HEK293 (cell line): ENCODE results near the gene AKR1A1.

Experiments
- CTCF ChIA-PET: fragments of 350-600 bp; formaldehyde crosslinking; extraction: SDS; loops from one replicate; lab custom pipeline; 2021; ENCODE audit warnings: antibody characterized with exemption; lab: Yijun Ruan, JAX
- POLR2A ChIA-PET: fragments of 300-600 bp; formaldehyde crosslinking; extraction: SDS; loops from one replicate; lab custom pipeline; 2020; ENCODE audit warnings: antibody characterized with exemption, inconsistent platforms; lab: Yijun Ruan, JAX
- H3K27ac ChIP-seq: fragments of 200-500 bp; sonication (Bioruptor generic); 2 replicates; pipeline ENCODE4 v1.5.1; 2014; ENCODE audit warnings: low read depth, low read length, control low read depth, inconsistent platforms; ENCODE audit errors: extremely low read depth
- H3K36me3 ChIP-seq, 2 experiments: fragments of 200-500 bp in 1 of 2; sonication (Bioruptor generic) in 1 of 2; 1 replicate in 1 of 2; 2 replicates in 1 of 2; pipeline ENCODE4 v1.5.1; 2014 to 2017; ENCODE audit warnings: inconsistent platforms in 2 of 2, low read length in 2 of 2; ENCODE audit not compliant: control insufficient read depth in 2 of 2, insufficient read depth in 1 of 2
- H3K4me1 ChIP-seq: fragments of 200-500 bp; sonication (Bioruptor generic); 2 replicates; pipeline ENCODE4 v1.5.1; 2014; ENCODE audit warnings: mild to moderate bottlenecking, low read length, inconsistent platforms; ENCODE audit not compliant: control insufficient read depth, insufficient read depth
- H3K4me3 ChIP-seq: 2 replicates; pipeline ENCODE4 v1.5.1; 2011; ENCODE audit warnings: low read depth, mild to moderate bottlenecking, control low read depth, low read length, moderate library complexity
- H3K9me3 ChIP-seq: fragments of 200-500 bp; sonication (Bioruptor generic); 2 replicates; pipeline ENCODE4 v1.5.1; 2014; ENCODE audit warnings: low read depth, low read length, inconsistent platforms; ENCODE audit not compliant: control insufficient read depth, insufficient read depth
- GLIS2 ChIP-seq: fragments of 450-650 bp; formaldehyde crosslinking; IDR thresholded peaks from 2 replicates; pipeline ENCODE4 v1.5.1; 2016; ENCODE audit warnings: missing biosample characterization, missing genetic modification characterization
- OSR2 ChIP-seq: fragments of 450-650 bp; formaldehyde crosslinking; IDR thresholded peaks from 2 replicates; pipeline ENCODE4 v1.5.1; 2016; ENCODE audit warnings: missing biosample characterization, missing genetic modification characterization
- SP2 ChIP-seq: fragments of 450-650 bp; formaldehyde crosslinking; IDR thresholded peaks from 2 replicates; pipeline ENCODE4 v1.5.1; 2016; ENCODE audit warnings: missing biosample characterization, missing genetic modification characterization
- SP3 ChIP-seq: fragments of 450-650 bp; formaldehyde crosslinking; IDR thresholded peaks from 2 replicates; pipeline ENCODE4 v1.5.1; 2016; ENCODE audit warnings: missing biosample characterization, missing genetic modification characterization
- SP7 ChIP-seq: fragments of 450-650 bp; formaldehyde crosslinking; IDR thresholded peaks from 2 replicates; pipeline ENCODE4 v1.5.1; 2016; ENCODE audit warnings: missing biosample characterization, missing genetic modification characterization
- ZBTB1 ChIP-seq: fragments of 450-650 bp; formaldehyde crosslinking; IDR thresholded peaks from 2 replicates; pipeline ENCODE4 v1.5.1; 2016; ENCODE audit warnings: missing biosample characterization, missing genetic modification characterization
- ZBTB17 ChIP-seq: fragments of 450-650 bp; formaldehyde crosslinking; IDR thresholded peaks from 2 replicates; pipeline ENCODE4 v1.5.1; 2016; ENCODE audit warnings: missing biosample characterization, missing genetic modification characterization
- ZNF121 ChIP-seq: fragments of 450-650 bp; formaldehyde crosslinking; IDR thresholded peaks from 2 replicates; pipeline ENCODE4 v1.5.1; 2016; ENCODE audit warnings: missing biosample characterization, missing genetic modification characterization
- ZNF19 ChIP-seq: fragments of 450-650 bp; formaldehyde crosslinking; IDR thresholded peaks from 2 replicates; pipeline ENCODE4; 2016; ENCODE audit warnings: missing biosample characterization, missing genetic modification characterization, low read depth
- ZNF324 ChIP-seq: fragments of 450-650 bp; formaldehyde crosslinking; IDR thresholded peaks from 2 replicates; pipeline ENCODE4 v1.5.1; 2016; ENCODE audit warnings: missing biosample characterization, missing genetic modification characterization
- ZNF501 ChIP-seq: fragments of 450-650 bp; formaldehyde crosslinking; IDR thresholded peaks from 2 replicates; pipeline ENCODE4 v1.5.1; 2016; ENCODE audit warnings: missing biosample characterization, missing genetic modification characterization
- ZNF510 ChIP-seq: fragments of 450-650 bp; formaldehyde crosslinking; IDR thresholded peaks from 2 replicates; pipeline ENCODE4 v1.5.1; 2018; ENCODE audit warnings: mild to moderate bottlenecking, missing genetic modification characterization, missing biosample characterization; ENCODE audit not compliant: insufficient replicate concordance
- ZNF621 ChIP-seq: fragments of 450-650 bp; formaldehyde crosslinking; IDR thresholded peaks from 2 replicates; pipeline ENCODE4 v1.5.1; 2017; ENCODE audit warnings: missing biosample characterization, missing genetic modification characterization
- ZNF76 ChIP-seq: fragments of 450-650 bp; formaldehyde crosslinking; IDR thresholded peaks from 2 replicates; pipeline ENCODE4; 2016; ENCODE audit warnings: low read depth, missing biosample characterization, missing genetic modification characterization, borderline replicate concordance
- ZNF830 ChIP-seq: fragments of 450-650 bp; IDR thresholded peaks from 2 replicates; pipeline ENCODE4 v1.5.0; 2018; ENCODE audit warnings: missing biosample characterization, missing genetic modification characterization, low read depth, mild to moderate bottlenecking, moderate library complexity
- ZSCAN16 ChIP-seq: fragments of 450-650 bp; formaldehyde crosslinking; IDR thresholded peaks from 2 replicates; pipeline ENCODE4 v1.5.1; 2016; ENCODE audit warnings: missing biosample characterization, missing genetic modification characterization
- TF ChIP-seq, protein P1 (sequence below): fragments of 450-650 bp; formaldehyde crosslinking; IDR thresholded peaks from 2 replicates; pipeline ENCODE4 v1.5.1; 2016; ENCODE audit warnings: missing biosample characterization, missing genetic modification characterization, borderline replicate concordance
- TF ChIP-seq, protein P2 (sequence below): fragments of 450-650 bp; formaldehyde crosslinking; IDR thresholded peaks from 2 replicates; pipeline ENCODE4 v1.5.1; 2016; ENCODE audit warnings: missing biosample characterization, missing genetic modification characterization, low read depth
- TF ChIP-seq, protein P3 (sequence below): fragments of 450-650 bp; formaldehyde crosslinking; IDR thresholded peaks from 2 replicates; pipeline ENCODE4 v1.5.1; 2016; ENCODE audit warnings: missing biosample characterization, missing genetic modification characterization
- TF ChIP-seq, protein P4 (sequence below): fragments of 450-650 bp; formaldehyde crosslinking; IDR thresholded peaks from 2 replicates; pipeline ENCODE4 v1.5.1; 2016; ENCODE audit warnings: missing biosample characterization, missing genetic modification characterization

AKR1A1 gene

DNA sequence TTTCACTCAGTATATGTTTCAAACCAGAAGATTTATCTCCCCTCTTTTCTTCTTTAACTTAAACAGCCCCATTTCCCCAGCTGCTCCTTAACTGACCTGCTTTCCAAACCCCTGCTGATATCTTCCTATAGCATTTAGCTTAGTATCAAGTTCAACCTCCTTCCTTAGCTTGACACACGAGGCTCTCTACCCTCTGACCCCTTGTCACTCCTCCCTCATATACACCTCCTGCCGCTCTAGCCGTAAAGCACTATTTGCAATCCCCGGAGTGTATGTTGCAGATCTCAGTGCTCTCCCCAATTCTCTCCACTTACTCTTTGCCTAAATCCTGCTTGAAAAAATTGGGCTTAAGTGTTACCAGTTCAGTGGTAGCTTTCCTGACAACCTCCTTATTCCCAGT lies 13.7 kb upstream of the AKR1A1 start (continued):
- TF ChIP-seq, protein P1, sequence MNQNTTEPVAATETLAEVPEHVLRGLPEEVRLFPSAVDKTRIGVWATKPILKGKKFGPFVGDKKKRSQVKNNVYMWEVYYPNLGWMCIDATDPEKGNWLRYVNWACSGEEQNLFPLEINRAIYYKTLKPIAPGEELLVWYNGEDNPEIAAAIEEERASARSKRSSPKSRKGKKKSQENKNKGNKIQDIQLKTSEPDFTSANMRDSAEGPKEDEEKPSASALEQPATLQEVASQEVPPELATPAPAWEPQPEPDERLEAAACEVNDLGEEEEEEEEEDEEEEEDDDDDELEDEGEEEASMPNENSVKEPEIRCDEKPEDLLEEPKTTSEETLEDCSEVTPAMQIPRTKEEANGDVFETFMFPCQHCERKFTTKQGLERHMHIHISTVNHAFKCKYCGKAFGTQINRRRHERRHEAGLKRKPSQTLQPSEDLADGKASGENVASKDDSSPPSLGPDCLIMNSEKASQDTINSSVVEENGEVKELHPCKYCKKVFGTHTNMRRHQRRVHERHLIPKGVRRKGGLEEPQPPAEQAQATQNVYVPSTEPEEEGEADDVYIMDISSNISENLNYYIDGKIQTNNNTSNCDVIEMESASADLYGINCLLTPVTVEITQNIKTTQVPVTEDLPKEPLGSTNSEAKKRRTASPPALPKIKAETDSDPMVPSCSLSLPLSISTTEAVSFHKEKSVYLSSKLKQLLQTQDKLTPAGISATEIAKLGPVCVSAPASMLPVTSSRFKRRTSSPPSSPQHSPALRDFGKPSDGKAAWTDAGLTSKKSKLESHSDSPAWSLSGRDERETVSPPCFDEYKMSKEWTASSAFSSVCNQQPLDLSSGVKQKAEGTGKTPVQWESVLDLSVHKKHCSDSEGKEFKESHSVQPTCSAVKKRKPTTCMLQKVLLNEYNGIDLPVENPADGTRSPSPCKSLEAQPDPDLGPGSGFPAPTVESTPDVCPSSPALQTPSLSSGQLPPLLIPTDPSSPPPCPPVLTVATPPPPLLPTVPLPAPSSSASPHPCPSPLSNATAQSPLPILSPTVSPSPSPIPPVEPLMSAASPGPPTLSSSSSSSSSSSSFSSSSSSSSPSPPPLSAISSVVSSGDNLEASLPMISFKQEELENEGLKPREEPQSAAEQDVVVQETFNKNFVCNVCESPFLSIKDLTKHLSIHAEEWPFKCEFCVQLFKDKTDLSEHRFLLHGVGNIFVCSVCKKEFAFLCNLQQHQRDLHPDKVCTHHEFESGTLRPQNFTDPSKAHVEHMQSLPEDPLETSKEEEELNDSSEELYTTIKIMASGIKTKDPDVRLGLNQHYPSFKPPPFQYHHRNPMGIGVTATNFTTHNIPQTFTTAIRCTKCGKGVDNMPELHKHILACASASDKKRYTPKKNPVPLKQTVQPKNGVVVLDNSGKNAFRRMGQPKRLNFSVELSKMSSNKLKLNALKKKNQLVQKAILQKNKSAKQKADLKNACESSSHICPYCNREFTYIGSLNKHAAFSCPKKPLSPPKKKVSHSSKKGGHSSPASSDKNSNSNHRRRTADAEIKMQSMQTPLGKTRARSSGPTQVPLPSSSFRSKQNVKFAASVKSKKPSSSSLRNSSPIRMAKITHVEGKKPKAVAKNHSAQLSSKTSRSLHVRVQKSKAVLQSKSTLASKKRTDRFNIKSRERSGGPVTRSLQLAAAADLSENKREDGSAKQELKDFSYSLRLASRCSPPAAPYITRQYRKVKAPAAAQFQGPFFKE, result no peak
- TF ChIP-seq ZNF830, result no peak
- TF ChIP-seq ZBTB17 (tag by site-specific recombination), result no peak
- TF ChIP-seq, protein P2, sequence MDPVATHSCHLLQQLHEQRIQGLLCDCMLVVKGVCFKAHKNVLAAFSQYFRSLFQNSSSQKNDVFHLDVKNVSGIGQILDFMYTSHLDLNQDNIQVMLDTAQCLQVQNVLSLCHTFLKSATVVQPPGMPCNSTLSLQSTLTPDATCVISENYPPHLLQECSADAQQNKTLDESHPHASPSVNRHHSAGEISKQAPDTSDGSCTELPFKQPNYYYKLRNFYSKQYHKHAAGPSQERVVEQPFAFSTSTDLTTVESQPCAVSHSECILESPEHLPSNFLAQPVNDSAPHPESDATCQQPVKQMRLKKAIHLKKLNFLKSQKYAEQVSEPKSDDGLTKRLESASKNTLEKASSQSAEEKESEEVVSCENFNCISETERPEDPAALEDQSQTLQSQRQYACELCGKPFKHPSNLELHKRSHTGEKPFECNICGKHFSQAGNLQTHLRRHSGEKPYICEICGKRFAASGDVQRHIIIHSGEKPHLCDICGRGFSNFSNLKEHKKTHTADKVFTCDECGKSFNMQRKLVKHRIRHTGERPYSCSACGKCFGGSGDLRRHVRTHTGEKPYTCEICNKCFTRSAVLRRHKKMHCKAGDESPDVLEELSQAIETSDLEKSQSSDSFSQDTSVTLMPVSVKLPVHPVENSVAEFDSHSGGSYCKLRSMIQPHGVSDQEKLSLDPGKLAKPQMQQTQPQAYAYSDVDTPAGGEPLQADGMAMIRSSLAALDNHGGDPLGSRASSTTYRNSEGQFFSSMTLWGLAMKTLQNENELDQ, result no peak
- TF ChIP-seq SP3 (tag by site-specific recombination), result no peak
- no peak for TF ChIP-seq GLIS2
- no peak for TF ChIP-seq ZNF121 (tag by site-specific recombination)

DNA sequence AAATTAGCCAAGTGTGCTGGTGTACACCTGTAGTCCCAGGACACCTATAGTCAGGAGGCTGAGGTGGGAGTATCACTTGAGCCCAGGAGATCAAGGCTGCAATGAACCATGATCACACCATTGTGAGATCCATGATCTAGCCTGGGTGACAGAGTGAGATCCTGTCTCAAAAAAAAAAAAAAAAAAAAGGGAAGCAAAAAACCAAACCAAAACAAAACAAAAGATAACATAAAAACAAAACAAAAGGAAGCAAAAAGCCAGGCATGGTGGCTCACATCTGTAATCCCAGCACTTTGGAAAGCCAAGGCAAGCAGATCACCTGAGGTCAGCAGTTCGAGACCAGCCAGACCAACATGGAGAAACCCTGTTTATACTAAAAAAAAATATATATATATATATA lies 9.4 kb upstream of the AKR1A1 start:
- ChIA-PET CTCF (interaction anchor here (0.6 to 1.0 kb wide), 2 partner anchors 16 to 104 kb away, joined by 3 to 4 read pairs; no protein-coding TSS in a partner anchor), POLR2A (interaction anchor here (0.6 to 6.9 kb wide), 2 partner anchors 20 to 269 kb away, joined by 6 to 50 read pairs; partner anchors contain the start of gene PRDX1)
- no peaks in the 10 kb centered on the region for H3K9me3 ChIP-seq
- H3K4me1 ChIP-seq, result 0 out of 2 replicates have a peak, but pooled peaks cover under 1% of the 10 kb centered on the region
- H3K27ac ChIP-seq, result no peak overlapping the region
- H3K36me3 ChIP-seq, result no peaks in the 10 kb centered on the region
- H3K4me3 ChIP-seq, result no peak overlapping the region
- no peak for TF ChIP-seq ZNF76
- TF ChIP-seq ZNF830, result no peak
- no peak for TF ChIP-seq ZNF510 (tag by site-specific recombination)
- no peak for TF ChIP-seq SP2 (tag by site-specific recombination)
- TF ChIP-seq OSR2 (tag by site-specific recombination), result no peak
- TF ChIP-seq ZSCAN16 (tag by site-specific recombination), result no peak
- no peak for TF ChIP-seq SP7 (tag by site-specific recombination)
- no peak for TF ChIP-seq ZNF501 (tag by site-specific recombination)
- no peak for TF ChIP-seq ZNF324
- TF ChIP-seq ZNF621 (tag by site-specific recombination), result no peak
- TF ChIP-seq, protein P3, sequence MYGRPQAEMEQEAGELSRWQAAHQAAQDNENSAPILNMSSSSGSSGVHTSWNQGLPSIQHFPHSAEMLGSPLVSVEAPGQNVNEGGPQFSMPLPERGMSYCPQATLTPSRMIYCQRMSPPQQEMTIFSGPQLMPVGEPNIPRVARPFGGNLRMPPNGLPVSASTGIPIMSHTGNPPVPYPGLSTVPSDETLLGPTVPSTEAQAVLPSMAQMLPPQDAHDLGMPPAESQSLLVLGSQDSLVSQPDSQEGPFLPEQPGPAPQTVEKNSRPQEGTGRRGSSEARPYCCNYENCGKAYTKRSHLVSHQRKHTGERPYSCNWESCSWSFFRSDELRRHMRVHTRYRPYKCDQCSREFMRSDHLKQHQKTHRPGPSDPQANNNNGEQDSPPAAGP (tag by site-specific recombination), result no peak
- TF ChIP-seq ZBTB1 (tag by site-specific recombination), result no peak
- TF ChIP-seq ZNF19 (tag by site-specific recombination), result no peak
- TF ChIP-seq, protein P4, sequence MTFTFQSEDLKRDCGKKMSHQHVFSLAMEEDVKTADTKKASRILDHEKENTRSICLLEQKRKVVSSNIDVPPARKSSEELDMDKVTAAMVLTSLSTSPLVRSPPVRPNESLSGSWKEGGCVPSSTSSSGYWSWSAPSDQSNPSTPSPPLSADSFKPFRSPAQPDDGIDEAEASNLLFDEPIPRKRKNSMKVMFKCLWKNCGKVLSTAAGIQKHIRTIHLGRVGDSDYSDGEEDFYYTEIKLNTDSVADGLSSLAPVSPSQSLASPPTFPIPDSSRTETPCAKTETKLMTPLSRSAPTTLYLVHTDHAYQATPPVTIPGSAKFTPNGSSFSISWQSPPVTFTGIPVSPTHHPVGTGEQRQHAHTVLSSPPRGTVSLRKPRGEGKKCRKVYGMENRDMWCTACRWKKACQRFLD, result no peak
